Type B pancreatic cell (in vitro differentiated cells): ENCODE data around the gene PRM3. TPM values are rescaled to one million over a fixed set of nuclear protein-coding genes. Genes with fewer than 3 reads are reported as not detected.
"Not testable (repeated sequence)": the region's sequence is repeated elsewhere in the genome, so short reads cannot be mapped to it uniquely, and the experiment has no call there.

Experiments
- DNase-seq: peaks from one replicate; pipeline ENCODE4 v3.0.0; 2021; ENCODE audit warnings: mixed read lengths; ENCODE audit not compliant: unreplicated experiment; ENCODE audit errors: extremely low spot score
- H3K27ac Mint-ChIP-seq: 2 replicates; pipeline ENCODE4 v1.8.0; 2021; ENCODE audit warnings: mild to moderate bottlenecking, mixed read lengths
- H3K27me3 Mint-ChIP-seq: 2 replicates; pipeline ENCODE4 v1.8.0; 2021; ENCODE audit warnings: mixed read lengths
- H3K36me3 Mint-ChIP-seq: 2 replicates; pipeline ENCODE4 v1.8.0; 2021; ENCODE audit warnings: mixed read lengths
- H3K4me1 Mint-ChIP-seq: one replicate; pipeline ENCODE4 v1.8.0; 2021; ENCODE audit warnings: mixed read lengths; ENCODE audit not compliant: unreplicated experiment
- H3K4me3 Mint-ChIP-seq: 2 replicates; pipeline ENCODE4 v1.8.0; 2021; ENCODE audit warnings: mild to moderate bottlenecking, mixed read lengths
- H3K9me3 Mint-ChIP-seq: 2 replicates; pipeline ENCODE4 v1.8.0; 2021; ENCODE audit warnings: mixed read lengths
- total RNA-seq: library from RNA; stranded (reverse); gene quantifications from 2 replicates; pipeline ENCODE4 v1.2.1, GENCODE V29; 2021; ENCODE audit warnings: low replicate concordance
- TF ChIP-seq, protein P1 (sequence below): fragments of 200-600 bp; sonication (generic); conservative IDR thresholded peaks from 2 replicates; pipeline ENCODE4 v1.5.0; 2021; ENCODE audit warnings: antibody characterized with exemption, mild to moderate bottlenecking

Gene PRM3
- total RNA-seq, 1 donor from 2014 or later, result not detected

DNA sequence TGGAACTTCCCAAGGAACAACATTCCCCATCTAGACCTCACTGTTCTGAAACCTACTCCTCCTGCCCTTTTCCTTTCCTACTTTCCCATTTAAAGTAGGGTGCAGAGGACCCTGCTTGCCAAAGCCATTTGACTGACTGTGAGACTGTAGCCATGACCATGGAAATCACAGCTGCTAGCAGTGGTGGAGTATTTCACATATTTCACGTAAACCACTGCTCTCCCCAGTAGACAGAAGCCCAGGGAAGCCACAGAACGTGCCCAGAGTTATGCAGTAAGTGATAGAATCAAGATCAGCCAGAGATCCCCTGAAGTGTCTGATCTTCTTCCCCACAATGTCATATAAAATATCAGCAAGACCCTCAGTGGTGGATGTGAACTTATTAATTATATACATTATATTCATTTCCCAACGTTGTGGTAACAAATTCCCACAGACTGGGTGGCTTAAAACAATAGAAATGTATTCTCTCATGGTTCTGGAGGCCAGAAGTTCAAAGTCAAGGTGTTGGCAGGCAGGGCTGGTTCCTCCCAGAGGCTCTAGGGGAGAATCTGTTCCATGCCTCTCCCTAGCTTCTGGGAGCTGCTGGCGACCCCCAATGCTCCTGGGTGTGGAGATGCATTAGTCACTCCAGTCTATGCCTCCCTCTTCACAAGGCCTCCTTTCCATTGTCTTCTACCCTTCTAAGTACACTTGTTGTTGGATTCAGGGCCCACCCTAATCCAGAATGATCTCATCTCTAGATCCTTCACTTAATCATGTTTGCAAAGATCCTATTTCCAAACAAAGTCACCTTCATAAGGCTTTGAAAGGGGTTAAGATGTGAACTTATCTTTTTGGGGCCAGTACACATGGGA, 28.4 kb upstream of the PRM3 start:
- DNase-seq, result no peak
- H3K36me3 Mint-ChIP-seq, result no peaks in the 10 kb centered on the region
- H3K27me3 Mint-ChIP-seq, result no peaks in the 10 kb centered on the region
- H3K27ac Mint-ChIP-seq, result peak overlapping the region; percentile 20
- TF ChIP-seq, protein P1, sequence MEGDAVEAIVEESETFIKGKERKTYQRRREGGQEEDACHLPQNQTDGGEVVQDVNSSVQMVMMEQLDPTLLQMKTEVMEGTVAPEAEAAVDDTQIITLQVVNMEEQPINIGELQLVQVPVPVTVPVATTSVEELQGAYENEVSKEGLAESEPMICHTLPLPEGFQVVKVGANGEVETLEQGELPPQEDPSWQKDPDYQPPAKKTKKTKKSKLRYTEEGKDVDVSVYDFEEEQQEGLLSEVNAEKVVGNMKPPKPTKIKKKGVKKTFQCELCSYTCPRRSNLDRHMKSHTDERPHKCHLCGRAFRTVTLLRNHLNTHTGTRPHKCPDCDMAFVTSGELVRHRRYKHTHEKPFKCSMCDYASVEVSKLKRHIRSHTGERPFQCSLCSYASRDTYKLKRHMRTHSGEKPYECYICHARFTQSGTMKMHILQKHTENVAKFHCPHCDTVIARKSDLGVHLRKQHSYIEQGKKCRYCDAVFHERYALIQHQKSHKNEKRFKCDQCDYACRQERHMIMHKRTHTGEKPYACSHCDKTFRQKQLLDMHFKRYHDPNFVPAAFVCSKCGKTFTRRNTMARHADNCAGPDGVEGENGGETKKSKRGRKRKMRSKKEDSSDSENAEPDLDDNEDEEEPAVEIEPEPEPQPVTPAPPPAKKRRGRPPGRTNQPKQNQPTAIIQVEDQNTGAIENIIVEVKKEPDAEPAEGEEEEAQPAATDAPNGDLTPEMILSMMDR, result no peak
- no peaks in the 10 kb centered on the region for H3K9me3 Mint-ChIP-seq
- H3K4me3 Mint-ChIP-seq, result no peak overlapping the region
- H3K4me1 Mint-ChIP-seq, result peaks cover 23% of the 10 kb centered on the region

DNA sequence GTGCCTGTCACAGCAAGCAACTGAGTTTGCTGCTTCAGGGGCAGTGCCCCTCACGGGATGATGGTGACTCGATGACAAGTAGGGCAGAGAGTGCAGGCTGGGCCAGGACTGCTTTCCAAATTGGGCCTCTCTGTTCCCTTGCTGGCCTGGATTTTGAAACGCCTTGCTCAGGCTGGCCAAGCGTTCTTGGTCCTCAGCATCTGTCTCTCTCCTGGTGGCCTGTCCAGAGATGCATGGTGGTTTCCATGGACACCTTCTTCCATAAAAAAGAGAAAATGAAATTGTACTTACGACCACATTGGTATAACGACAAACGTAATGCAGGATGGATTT, 27.1 kb upstream of the PRM3 start:
- Mint-ChIP-seq H3K4me3 (no peak overlapping the region), H3K9me3 (no peaks in the 10 kb centered on the region), H3K27ac (no peak overlapping the region), H3K4me1 (peaks cover 28% of the 10 kb centered on the region), H3K27me3 (no peaks in the 10 kb centered on the region), H3K36me3 (no peaks in the 10 kb centered on the region)
- TF ChIP-seq, protein P1, result no peak
- no peak for DNase-seq

DNA sequence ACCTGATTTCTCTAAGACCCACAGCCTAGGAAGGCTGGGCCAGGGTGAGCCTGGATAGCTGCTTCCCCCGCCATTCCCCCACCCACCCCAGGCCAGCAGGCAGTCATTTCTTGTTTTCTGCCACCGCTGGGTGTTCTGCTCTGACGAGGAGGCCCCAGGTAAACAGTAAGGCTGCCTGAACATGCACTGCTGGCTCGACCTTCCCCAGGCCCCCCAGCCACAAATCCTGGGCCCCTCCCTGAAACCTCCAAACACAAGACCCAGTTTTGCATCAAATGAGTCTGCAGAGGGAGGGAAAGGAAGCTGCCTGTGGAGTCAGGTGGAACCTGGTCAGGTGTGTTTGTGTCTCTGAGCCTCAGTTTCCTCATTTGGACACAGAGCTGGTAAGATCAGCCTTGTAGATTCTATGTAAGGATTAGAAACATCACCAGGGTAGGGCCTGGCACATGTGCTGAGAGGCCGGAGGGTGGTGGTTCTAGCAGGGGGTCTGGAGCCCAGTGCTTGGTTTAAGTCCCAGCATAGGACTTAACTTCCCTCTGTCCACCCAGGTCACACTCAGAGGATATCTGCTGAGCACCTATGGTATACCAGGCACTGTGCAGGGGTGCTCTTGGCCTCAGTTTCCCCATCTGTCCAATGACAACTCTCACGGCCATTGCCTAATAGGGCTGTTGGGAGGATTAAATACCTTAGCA, 26.6 kb upstream of the PRM3 start:
- DNase-seq, result no peak
- Mint-ChIP-seq H3K36me3 (no peaks in the 10 kb centered on the region), H3K27ac (no peak overlapping the region), H3K27me3 (no peaks in the 10 kb centered on the region), H3K9me3 (no peaks in the 10 kb centered on the region), H3K4me1 (peaks cover 29% of the 10 kb centered on the region), H3K4me3 (no peak overlapping the region)
- TF ChIP-seq, protein P1, result no peak

DNA sequence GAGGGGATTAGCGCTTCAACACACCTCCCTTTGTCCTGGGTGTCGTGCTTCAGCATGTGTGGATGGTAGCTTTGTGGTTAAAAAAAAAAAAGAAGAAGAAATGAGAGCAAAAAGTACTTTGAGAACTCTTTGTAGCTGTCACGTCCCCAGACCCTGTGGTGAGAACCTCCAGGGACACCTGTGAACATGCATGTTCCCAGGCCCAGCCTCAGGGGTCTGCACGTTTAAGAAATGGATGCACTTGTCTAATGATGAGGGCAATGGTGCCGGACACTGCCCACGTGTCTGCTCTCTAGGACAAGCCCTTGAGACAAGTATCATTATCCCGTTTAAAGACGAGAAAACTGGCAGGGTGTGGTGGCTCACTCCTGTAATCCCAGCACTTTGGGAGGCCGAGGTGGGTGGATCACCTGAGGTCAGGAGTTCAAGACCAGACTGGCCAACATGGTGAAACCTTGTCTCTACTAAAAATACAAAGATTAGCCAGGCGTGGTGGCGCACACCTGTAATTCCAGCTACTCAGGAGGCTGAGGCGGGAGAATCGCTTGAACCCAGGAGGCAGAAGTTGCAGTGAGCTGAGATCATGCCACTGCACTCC, 25.6 kb upstream of the PRM3 start:
- H3K4me1 Mint-ChIP-seq, result peaks cover 29% of the 10 kb centered on the region
- not testable (repeated sequence) for H3K27ac Mint-ChIP-seq, DNase-seq, H3K9me3 Mint-ChIP-seq, H3K27me3 Mint-ChIP-seq, H3K36me3 Mint-ChIP-seq, H3K4me3 Mint-ChIP-seq

DNA sequence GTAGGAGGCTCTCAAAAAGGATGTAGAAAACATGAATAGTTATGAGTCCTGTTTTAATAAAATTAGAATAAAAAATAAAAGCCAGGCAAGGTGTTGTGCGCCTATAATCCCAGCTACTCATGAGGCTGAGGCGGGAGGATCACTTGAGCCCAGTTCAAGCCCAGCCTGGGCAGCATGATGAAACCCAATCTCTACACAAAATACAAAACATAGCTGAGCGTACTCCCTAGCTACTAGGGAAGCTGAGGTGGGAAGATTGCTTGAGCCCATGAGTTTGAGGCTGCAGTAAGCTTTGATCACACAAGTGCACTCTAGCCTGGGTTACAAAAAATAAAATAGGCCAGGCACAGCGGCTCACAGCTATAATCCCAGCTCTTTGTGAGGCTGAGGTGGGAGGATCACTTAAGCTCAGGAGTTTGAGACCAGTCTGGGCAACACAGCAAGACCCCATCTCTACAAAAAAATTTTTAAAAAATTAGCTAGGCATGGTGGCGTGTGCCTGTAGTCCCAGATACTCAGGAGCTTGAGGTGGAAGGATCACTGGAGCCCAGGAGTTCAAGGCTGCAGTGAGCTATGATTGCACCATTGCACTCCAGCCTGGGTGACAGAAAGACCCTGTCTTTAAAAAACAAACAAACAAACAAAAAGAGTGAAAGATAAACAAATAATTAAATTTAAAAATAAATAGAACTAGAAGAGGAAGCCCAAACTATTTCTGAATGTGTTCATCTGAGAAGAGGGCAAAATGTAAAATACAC, 24.9 kb upstream of the PRM3 start:
- Mint-ChIP-seq H3K4me1 (peaks cover 22% of the 10 kb centered on the region), H3K4me3 (no peak overlapping the region), H3K27ac (no peak overlapping the region), H3K27me3 (no peaks in the 10 kb centered on the region), H3K9me3 (no peaks in the 10 kb centered on the region), H3K36me3 (no peaks in the 10 kb centered on the region)
- DNase-seq, result no peak
- TF ChIP-seq, protein P1, result no peak
